SK-N-MC (cell line): Measurements from ENCODE around the gene CCDC154.

Experiments used
- EZH2 ChIP-seq: fragments of 200-600 bp; sonication (generic); IDR thresholded peaks from one replicate; pipeline ENCODE4 v1.6.1; 2017; ENCODE audit warnings: antibody characterized with exemption
- FOXP2 ChIP-seq: optimal IDR thresholded peaks from 2 replicates; pipeline ENCODE3; 2011; ENCODE audit warnings: mild to moderate bottlenecking, moderate library complexity; ENCODE audit not compliant: insufficient read depth; ENCODE audit errors: extremely low read length, control extremely low read depth
- POLR2AphosphoS5 ChIP-seq: IDR thresholded peaks from 2 replicates; pipeline ENCODE4 v1.6.1; 2012; ENCODE audit warnings: mild to moderate bottlenecking, low read depth, low read length, borderline replicate concordance

GRCh38 chr16:1434644-1435592, 9.4 kb downstream of the CCDC154 start:
- TF ChIP-seq POLR2AphosphoS5 (no peak), EZH2 (no peak), FOXP2 (no peak)
